Medulla oblongata (tissue), 1 donor: ENCODE results near the gene PPFIA4.

Source experiments
- DNase-seq: peaks from one replicate; pipeline ENCODE4 v3.0.0-alpha.2; 2015; ENCODE audit errors: extremely low spot score

The PPFIA4 gene

DNA sequence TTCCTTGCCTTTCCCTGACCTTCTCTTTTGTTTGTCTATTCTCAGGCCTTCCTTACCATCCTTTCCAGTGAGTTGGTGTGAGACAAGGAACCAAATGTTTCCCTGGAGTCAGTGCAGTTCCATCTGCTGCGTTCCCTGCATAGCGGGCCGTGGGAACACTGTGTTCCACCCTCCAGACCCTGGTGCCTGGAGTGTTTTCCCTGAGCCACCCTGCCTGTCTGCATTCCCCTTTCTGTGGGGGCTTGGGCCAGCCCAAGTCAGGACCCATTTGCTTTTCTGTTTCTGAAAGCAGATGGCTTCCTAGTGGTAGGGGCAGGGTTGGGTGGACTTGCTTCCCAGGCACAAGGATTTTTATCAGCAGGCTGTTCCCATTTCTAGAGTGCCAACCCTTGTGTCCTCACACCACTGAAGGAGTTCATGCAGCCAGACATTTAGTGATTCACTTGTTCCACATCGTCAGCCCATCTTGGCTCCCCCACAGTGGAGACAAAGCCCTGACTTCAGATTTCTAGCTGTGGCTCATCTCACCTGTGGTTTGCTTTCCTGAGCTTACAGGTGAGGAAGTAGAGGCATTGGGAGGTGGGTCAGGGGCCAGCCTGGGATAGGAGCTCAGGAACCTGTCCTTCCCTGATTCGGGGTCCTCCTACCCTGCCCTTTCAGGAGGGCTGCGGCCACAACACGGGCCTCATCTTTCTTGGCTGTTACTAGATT, 73.7 kb downstream of the PPFIA4 start:
- DNase-seq: no peak

- no peak for DNase-seq
Measured at GRCh38 chr1:203100516-203100869, 74.2 kb downstream of the PPFIA4 start.

DNA sequence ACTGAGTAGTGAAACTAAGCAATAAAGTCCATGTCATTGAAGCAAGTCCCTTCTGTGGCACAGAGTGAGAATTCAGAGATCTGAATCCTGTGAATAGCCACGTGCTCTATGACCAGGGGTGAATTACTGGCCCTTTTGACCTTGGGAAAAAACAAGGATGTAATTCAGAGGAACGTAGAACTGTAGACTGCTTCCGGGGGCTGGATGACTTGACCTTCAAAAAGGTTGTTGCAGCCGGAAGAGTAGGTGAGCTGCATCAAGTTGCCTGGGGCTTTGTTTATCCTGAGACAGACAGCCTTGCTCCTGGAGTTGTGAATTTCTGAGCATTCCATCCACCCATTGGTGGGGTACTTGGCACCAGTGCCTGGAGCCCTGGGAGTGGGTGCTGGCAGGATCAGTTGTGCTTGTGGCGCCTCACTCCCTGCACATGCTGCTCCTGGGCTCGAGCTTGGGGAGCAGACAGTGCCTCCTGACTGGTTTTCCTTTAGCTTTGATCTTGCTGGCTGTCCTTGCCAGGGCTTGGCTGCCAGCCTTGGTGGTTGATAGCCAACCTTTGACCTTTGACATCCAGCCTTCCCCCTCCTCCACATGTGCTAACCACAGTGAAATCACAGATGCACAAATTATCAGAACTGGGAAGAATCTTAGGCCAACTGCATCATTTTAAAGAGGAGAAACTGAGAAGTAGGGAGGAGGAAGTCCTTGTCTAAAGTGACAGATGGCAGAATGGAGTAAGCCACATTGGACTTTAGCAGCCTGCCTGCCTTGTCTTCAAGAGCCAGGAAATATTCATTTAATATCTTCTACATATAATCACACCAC, 75.7 kb downstream of the PPFIA4 start:
- no peak for DNase-seq

DNA sequence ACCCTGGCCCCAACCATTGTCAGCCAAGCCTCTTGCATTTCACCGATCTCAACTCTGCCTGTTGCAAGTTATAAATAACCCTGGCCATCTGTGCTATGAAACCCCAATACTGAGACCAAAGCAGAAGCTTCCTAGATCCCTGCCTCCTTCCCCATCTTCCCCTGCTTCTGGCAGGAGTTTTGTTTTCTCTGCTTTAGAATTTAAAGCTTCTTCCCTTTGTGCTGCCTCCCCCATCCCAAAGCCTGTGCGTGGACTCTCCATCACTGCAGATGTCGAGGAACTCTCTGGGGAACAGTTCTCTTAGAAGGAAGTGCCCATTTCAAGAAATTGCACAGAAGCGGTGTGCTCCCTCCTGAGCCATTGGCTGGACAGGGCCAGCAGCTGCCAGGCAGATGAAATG, 76.9 kb downstream of the PPFIA4 start:
- no peak for DNase-seq

DNA sequence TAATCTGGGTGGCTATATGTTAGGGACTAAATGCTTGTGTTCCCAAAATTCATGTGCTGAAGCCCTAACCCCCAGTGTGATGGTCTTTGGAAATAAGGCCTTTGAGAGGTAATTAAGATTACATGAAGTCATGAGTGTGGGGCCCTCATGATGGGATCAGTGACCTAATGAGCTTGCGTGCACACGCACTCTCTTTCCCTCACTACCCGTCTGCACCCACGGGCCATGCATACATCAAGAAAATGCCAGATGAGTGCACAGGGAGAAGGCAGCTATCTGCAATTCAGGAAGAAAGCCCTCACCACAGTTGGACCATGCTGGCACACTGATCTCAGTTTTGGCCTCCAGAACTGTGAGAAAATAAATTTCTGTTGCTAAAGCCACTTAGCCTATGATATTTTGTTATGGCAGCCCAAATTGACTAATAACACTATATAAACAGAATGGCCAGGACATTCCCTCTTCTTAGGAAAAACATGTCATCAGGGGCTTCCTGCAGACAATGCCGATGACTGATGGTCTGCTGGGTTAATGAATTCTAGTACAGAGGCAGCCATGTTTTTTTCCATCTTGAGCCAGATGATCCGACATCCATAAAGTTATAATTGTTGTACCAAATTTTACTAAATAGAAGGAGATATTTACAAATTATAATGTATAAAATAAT, 77.7 kb downstream of the PPFIA4 start:
- DNase-seq: no peak

DNA sequence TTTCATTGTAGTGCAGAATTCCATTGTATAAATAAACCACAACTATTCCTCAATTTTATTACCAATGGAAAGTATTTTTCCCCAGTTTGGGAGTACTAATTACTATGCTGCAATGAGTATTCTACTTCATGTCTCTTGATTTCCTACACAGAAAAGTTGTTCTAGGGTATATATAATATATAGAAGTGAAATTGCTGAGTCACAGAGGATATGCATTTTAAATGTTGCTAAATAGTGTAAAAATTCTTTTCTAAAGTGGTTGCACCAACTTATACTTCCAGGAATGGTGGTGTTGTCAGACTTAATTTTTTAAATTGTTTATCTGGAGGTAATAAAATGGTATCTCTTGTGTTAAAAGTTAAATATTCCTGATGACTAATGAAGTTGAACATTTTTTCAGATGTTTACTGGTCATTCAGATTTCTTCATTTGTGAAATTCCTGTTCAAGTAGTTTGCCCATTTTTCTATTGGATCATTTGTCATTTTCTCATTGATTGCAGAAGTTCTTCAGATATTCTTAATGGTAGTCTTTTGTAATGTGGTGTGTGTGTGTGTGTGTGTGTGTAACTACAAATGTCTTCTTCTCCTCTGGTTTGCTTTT, 78.6 kb downstream of the PPFIA4 start:
- no peak for DNase-seq

DNA sequence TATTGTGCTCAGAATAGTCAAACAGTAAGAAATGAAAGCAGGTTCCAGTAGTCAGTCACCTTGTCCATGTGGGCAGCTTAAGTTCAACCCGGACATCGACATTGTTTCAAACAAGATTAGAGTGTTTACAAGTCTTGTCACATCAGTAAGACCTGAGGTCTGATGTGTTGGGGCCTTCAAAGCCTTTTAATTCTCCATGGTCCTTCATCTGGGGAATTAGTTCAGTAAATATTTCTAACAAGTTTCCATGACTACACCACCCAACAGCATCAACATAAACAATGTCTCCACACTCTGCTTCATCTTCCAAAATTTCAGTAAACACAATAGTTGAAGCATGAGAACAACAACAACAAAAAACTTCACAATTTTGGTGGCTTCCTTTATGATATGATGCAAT, 86.2 kb downstream of the PPFIA4 start:
- no peak for DNase-seq

GRCh38 chr1:203113308-203113707, 87.0 kb downstream of the PPFIA4 start:
- DNase-seq: no peak

- DNase-seq: no peak
Measured at GRCh38 chr1:203114202-203114601, 87.9 kb downstream of the PPFIA4 start.

- no peak for DNase-seq
Measured at GRCh38 chr1:203116091-203116820, 90.0 kb downstream of the PPFIA4 start.

- DNase-seq: peak; percentile 82
Measured at GRCh38 chr1:203117611-203118575, 91.6 kb downstream of the PPFIA4 start.

DNA sequence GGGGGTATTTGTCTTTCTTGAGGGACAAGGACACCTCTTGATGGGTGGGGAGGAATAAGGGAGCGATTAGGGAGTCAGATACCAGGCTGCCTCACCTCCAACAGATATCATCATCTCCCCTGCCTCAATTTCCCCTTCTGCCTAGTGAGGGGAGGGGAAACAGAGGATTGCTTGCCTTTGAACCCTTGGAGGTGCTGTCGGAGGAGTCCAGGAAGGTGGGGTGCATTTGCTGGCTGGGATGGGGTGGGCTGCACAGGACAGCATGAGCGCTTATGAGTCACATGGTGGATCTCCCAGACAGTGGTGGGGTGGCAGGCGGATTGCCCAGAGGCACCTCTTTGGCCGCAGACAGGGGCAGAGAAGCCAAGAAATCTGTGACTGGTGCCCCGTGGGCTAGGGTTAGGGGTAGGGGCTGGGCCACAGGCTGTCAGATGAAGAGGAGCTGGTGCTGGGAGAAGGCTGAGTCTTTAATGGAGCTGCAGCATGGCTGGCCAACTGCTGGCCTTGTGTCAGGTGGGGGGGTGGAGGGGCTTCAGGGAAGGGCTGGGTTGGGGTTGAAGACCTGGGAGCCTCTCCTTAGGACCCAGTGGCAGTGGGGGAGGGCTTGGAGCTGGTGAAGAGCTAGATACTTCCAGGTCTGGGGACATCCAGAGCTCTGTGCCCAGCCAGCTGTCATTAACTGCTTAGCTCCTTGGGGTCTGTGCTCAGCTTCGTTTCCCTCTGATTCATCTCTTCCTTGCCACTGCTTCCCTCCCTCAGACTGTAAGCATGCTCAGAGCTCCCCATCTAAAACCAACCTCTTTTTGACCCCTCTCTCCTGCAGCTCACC, 94.2 kb downstream of the PPFIA4 start:
- no peak for DNase-seq

GRCh38 chr1:203121186-203122015, 95.1 kb downstream of the PPFIA4 start:
- no peak for DNase-seq

GRCh38 chr1:203122159-203122558, 95.9 kb downstream of the PPFIA4 start:
- DNase-seq: no peak

GRCh38 chr1:203124011-203124410, 97.7 kb downstream of the PPFIA4 start:
- DNase-seq: no peak

GRCh38 chr1:203124546-203125317, 98.4 kb downstream of the PPFIA4 start:
- DNase-seq: no peak

DNA sequence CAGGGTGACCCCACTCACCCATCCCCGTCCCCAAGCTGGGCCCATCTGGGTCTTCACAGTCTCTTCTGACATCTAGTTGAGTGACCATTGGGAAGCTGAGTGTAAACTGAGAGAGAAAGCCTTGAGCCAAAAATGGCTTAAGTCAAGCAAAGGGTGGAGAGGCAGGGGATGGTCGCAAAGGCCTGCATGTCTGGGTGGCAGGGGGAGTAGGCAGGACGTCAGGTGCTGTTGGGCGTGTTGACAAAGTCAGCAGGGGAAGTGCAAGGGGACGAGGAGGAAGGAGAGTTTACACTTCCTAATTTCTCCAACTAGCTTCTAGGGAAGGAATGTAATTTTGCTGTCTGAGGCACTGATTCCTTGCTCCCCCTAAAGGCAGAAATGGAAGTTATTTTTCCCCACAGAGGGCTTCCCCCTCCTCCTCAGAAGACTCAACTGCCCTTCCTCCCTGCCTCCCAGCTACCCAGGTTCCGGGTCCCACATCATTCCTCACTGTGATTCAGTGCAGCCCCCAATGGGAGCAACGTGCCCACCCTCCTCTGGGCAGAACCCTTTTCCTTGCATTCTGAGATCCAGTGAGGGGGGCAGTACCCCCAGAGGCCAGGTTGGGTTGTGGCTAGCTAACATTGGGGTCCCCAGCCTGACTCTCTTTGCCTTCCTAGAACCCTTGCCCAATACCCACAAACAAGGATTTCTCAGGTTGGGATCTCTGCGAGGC, 100.0 kb downstream of the PPFIA4 start:
- peak; percentile 68 for DNase-seq
